ENCODE results near the gene MRPL38.
"Not testable (repeated sequence)": the region's sequence is repeated elsewhere in the genome, so short reads cannot be mapped to it uniquely, and the experiment has no call there.

Gene MRPL38

DNA sequence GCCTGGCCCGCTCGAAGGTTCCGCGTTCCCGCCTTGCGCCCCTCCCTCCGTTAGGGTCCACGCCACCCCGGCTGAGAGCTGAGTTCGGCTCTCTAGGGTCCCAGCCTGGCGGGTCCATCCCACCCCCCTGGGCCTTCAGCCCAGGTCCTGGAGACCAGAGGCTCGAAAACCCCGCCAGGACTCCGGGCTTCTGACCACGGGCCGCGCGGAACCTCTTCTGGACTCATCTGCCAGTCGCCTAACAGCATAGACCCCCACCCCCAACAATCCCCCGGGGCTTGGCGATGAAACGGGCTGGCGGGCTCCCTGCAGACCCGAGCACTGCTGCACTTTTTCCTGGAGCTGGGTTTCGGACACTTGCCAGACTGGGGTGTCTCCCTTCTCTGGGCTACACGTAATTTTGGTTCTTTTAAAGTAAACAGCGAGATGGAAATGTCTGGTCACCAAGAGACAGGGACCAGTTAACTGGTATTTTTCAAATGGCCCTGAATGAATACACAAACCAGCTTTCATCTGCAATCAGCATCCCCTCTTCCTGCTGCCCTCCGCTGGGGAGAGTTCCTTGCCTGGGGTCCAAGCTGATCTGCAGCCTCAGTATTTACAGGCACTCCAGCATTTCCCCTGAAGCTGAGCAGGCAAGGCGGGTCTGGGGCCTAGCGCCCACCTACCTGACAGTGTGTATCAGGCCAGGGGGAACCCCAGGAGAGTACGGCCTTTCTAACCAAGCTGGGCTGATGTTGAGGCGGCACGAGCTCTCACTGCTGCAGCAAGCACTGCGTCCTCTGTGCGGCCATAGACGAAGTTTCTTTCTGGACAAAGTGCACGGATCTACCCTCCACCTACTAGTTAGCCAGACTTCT lies 7.3 kb downstream of the MRPL38 start:
- no peak for DNase-seq (ENCODE audit: extremely low read depth in 1 of 2, low read depth in 1 of 2)

DNA sequence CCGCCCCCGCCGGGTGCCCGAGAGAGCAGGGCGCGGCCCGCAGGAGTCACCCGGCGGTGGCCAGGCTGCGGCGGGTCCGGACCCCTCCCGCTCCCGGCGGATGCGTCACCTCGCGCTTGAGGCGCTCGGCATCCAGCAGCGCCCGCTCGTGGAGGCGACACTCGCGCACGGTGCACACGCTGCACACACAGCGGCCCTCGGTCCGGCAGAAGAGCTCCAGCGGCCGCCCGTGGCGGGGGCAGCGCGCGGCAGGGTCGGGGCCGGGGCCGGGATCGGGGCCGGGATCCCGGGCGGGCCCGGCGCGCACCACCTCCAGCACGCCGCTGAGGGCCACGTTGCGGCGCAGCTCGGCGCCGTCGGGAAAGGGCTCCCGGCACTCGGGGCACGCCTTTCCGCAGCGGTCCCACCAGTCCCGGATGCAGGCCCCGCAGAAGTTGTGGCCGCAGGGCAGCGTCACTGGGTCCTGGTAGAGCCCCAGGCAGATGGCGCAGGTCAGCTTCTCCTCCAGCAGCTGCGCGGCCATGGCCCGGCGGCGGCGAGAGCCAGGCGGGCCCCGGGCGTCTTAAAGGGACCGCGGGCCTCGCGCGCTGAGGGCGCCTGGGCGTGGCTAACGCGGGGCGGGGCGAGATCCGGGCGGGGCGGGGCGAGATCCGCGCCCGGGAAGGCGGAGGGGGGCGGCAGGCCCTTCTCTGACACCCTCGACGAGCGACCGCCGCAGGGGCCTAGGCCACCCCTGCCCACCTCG lies 8.1 kb downstream of the MRPL38 start, which contains the start of gene TRIM65:
TSS of gene TRIM65 (minus strand) at position 537 of the 745 bp plus-strand sequence. CDS start at position 523, 14 bp downstream.
- DNase-seq (ENCODE audit: extremely low read depth in 1 of 2, low read depth in 1 of 2): peak; percentile 33 to 66

DNA sequence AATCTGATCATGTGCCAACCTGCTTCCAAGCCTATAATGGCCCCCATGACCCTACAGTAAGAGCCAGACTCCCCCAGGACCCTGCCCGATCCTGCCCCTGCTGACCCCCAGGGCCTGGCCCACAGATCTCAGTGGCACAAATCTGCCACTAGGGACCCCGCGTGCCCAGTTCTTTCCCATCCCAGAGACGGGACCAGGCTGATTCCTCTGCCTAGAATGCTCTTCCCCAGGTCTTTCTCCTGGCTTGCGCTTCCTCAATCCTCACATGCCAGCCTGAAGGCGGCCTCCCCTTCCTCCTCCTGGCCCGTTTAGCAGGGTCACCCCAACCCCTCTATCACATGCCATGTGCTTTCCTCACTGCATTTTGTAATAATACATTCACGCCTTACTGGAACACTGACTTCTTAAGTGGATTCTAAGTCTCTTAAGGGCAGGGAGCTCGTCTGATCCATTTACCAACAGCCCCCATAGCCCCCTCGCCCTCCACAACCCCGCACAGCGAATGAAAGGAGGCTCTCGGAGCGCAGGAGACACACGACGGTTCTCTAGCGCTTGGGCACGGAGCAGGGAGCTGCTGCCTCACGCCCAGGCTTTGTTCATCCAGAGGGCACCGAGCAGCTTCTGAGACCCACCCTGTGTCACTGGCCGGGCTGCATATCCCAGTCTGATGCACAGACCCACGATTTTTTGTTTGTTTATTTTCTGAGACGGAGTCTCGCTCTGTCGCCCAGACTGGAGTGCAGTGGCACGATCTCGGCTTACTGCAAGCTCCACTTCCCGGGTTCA lies 9.1 kb downstream of the MRPL38 start:
- DNase-seq (ENCODE audit: extremely low read depth in 1 of 2, low read depth in 1 of 2): no peak

DNA sequence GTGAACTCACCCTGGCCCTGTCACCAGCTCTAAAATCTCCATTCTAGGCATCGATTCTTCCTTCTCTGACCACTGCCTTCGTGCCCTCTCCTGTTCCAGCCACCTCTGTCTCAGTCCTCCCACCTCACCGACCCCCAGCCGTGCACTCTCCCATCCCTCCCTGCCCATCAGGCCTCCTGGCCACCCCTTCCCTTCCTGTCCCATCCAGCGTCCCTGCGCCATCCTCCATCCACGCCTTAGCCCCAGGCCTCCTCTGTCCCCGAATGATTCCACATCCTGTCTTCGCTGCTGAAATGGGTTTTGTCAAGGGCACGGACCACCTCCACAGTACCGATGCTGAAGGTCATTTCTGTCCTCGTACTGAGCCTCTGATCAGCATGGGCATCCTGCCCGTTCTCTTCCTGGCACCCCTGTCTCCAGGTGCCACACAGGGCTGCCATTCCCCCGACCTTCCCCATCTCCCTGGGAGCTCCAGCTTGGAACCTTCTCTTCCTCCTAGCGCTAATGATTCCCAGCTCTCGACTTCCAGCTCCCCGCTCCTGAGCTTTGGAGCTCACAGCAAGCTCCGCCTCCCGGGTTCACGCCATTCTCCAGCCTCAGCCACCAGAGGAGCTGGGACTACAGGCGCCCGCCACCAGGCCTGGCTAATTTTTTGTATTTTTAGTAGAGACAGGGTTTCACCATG lies 10.5 kb downstream of the MRPL38 start:
- no peak for DNase-seq (ENCODE audit: extremely low read depth in 1 of 2, low read depth in 1 of 2)

DNA sequence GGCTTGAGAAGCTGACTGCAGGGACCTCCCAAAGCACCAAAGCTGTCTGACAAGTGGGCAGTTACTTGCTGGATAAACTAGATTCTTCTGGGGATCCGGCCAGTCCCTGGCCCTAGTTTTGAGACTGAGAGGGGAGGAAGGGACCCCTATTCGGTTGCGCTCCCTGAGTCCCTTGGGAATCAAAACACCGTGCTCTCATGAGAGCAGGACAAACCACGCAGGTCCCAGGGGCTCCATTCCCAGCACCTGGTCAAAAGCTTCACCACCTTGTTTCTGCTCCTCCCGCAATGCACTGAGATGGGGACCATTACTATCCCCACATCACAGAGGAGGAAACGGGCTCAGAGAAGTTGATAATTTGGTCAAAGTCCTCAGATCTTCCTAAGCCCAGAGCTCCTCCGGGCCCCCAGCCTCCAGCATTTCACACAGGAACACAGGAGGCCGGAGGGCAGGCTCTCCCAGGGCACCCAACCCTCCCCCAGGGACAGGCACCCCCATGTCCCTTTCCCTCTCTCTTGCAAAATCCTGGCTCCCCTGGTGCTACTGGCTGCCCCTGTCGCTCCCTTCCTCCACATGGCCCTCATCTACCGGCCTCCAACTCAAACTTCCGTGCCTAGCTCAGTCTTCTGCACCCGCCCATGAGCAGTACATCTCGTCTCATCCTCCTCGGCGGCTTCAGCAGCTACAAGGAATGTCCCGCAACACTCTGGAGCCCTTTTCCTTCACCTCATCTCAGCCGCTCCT lies 11.2 kb downstream of the MRPL38 start:
- no peak for DNase-seq (ENCODE audit: extremely low read depth in 1 of 2, low read depth in 1 of 2)

DNA sequence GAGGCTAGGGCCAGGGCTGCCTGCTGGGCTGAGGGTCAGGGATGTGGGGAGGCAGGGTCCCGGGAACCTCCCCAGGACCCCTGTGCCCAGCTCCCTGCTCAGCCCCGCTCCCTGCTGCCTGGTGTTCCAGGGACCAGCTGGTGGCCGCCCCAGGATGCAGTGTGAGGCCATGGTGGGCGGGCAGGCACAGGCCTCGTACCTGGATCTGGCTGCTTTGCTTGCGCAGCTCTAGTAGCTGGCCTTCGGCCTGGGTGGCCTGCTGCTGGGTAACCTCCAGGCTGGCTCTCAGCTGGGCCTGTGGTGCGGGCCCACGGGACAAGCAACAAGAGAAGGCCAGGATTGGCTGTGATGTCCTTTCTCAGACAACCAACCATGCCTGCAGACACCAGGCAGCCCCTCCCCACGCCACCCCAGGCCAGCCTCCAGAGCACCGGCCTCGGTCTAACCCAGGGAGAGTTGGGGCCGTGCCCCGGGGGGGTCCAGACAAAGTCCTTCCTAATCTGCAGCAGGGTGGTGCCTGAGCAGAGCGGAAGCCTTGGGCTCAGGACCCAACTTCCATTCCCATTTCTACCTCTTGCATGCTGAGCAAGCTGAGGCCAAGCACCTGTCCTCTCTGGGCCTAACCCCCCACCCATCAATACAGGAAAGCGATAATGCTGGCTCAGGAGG lies 12.0 kb downstream of the MRPL38 start:
- no peak for DNase-seq (ENCODE audit: extremely low read depth in 1 of 2, low read depth in 1 of 2)

DNA sequence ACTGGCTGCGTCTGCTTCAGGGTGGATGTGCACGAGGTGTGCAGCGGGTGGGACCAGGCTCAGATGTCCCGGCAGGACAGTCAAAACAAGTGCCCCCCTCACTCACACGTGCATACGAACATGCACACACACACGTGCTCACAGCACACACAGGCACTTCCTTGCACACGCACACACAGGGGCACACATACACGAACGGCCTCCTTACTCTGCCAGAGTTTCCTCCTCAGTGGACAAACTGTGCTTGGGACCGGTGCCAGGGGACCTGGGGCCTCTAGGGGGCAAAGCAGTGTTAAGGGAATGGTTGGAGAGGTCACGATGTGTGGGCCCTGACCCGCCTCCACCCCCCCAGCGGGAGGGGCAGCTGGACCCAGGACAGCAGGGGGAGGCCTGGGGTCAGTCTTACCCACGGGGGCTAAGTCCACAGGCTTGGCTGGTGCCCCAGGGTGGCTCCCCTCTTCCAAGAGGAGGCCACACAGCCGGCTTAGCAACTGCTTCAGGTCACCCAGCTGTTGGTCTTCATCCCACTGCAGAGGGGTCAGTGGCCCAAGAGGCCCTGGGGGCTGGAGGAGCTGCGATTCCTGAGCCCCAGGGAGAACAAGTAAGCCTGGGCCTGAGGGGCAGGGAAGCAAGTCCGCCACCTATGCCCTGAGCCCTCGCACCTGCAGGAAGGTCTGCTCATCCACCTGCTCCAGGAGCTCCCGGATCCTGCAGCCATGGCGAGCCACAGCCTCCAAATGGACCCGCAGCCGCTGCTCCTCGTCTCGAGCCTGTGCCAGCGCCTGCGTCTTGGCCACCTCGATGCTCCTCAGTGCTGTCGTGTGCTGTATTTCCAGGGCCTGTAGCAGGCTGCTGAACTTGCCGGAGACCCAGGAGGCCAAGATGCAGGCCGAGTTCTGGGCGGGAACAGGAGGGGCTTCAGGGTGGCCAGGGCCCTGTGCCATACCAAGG lies 12.8 kb downstream of the MRPL38 start:
- no peak for DNase-seq (ENCODE audit: extremely low read depth in 1 of 2, low read depth in 1 of 2)

DNA sequence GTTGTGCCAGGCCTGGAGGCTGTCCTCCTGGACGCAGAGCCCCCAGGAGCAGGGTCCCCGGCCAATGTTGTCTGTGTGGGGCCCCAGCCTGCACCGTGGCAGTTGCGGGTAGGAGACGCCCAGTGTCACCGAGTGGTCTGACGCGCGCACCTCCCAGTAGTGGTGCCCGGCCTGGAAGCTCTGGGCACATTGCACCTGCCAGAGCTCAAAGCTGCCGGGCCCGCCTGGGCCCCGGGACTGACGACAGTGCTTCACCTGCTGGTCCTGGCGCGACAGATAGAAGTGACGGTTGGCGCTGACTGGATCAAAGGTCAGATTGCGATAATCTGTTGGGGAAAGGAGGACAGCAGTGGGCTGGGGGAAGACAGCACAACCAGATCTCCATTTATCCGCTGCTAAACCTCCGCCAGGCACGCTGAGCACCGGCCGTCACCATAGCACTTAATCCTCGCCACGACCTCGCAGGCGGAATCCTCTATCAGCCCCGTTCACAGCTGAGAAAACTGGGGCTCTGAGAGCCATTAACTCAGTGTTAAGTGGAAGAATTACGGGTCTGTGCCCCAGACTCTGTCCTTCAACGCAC lies 13.6 kb downstream of the MRPL38 start:
- no peak for DNase-seq (ENCODE audit: extremely low read depth in 1 of 2, low read depth in 1 of 2)

DNA sequence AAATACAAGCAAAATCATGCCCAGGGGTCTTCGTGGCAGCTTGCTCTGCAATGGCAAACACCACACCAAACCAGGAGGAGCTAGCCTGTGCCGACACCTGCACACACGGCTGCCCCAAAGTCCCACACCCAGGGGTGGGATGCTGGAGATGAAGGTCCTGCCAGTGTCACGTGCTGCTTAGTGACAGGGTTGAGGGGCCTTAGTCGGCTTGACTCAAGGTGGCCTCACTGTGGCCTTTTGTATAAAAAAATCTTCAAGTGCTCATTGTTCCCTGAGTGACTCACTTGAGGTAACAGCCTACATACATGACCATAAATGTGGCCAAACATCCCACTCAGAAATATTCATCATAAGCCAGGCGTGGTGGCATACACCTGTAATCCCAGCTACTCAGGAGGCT lies 15.2 kb downstream of the MRPL38 start:
- no peak for DNase-seq (ENCODE audit: extremely low read depth in 1 of 2, low read depth in 1 of 2)

DNA sequence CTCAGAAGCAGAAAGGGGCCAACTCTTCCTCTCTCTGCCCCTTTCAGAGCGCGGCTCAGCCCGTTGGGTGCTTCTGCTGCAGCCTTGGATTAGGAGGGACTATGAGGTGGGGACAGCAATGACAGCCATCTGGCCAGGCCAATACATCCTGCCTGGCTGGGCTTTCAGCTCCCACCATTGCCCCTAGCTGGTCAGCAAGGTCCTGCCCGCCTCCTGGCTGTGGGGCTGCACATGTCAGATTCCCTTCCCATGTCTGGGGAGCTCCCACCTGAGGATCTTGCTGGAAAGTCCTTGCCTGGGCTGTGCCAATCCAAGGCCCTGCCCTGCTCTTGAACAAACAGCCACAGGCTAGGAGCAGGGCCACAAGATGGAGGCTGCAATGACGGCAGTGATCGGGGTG lies 16.2 kb downstream of the MRPL38 start:
- no peak for DNase-seq (ENCODE audit: extremely low read depth in 1 of 2, low read depth in 1 of 2)

DNA sequence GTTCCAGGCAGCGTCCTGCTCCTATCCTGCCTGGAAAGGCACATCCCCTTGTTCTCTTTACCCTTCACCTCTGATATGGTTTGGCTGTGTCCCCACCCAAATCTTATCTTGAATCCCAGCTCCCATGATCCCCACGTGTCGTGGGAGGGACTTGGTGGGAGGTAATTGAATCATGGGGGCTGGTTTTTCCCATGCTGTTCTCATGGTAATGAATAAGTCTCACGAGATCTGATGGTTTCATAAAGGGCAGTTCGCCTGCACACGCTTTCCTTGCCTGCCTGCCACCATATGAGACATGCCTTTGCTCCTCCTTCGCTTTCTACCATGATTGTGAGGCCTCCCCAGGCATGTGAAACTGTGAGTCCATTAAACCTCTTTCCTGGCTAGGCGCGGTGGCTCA lies 18.8 kb downstream of the MRPL38 start:
- DNase-seq (ENCODE audit: extremely low read depth in 1 of 2, low read depth in 1 of 2): not testable (repeated sequence)

DNA sequence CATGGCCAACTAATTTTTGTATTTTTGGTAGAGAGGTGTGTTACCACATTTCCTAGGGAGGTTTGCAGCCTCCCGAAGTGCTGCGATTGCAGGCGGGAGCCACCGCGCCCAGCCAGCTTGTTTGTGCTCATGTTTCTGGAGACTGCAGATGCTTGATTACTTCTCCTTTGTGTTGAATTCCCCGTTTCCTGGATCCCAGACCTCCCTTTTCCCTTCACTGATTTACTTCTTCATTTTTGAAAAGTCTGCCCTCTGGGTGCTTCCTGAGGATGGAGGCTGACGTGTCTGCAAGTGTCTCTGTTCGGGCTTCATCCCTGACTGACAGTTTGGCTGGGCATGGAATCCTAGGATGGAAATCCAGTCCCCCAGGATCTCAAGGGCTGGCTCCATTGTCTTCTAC lies 19.3 kb downstream of the MRPL38 start:
- no peak for DNase-seq (ENCODE audit: extremely low read depth in 1 of 2, low read depth in 1 of 2)

DNA sequence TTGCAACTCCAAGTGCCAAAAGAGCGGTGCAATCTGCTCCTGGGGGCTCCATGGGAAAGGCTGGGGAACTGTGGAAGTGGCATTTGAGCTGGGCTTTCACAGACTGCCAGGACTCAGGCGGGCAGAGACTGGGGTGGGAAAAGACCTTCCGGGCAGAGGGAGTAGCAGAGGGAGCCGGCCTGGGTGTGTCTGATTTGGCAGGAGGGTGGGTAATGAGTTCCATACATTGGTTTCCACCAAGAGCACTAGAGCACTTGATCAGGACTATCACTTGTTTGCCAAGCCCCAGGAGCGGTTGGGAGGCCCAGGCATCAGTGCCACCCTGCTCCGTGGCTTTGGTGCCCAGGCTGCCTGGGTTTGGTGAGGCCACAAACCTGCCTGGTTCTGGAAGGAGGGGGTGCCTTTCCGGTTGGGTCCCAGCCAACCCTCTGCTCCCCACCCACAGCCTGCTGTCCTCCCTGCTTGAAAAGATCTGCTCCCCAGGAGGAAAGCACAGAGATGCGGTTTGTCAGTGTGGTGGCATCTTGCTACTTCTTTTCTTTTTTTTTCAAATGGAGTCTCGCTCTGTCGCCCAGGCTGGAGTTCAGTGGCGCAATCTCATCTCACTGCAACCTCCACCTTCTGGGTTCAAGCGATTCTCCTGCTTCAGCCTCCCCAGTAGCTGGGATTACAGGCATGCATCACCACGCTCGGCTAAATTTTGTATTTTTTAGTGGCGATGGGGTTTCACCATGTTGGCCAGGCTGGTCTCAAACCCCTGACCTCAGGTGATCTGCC lies 22.8 kb downstream of the MRPL38 start:
- no peak for DNase-seq (ENCODE audit: extremely low read depth in 1 of 2, low read depth in 1 of 2)

DNA sequence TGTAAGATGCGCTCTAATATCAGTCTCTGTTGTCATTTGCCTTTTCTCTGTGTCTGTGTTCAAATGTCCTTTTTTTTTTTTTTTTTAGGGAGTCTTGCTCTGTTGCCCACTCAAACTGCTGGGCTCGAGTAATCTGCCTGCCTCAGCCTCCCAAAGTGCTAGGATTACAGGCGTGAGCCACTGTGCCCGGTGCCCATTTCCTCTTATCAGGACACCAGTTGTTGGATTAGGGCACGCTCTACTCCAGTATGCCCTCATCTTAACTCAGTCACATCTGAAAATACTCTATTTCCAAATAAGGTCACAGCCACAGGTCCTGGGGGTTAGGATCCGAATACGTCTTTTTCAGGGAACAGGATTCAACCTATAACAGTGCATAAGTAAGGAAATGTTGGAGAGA lies 24.4 kb downstream of the MRPL38 start:
- no peak for DNase-seq (ENCODE audit: extremely low read depth in 1 of 2, low read depth in 1 of 2)

DNA sequence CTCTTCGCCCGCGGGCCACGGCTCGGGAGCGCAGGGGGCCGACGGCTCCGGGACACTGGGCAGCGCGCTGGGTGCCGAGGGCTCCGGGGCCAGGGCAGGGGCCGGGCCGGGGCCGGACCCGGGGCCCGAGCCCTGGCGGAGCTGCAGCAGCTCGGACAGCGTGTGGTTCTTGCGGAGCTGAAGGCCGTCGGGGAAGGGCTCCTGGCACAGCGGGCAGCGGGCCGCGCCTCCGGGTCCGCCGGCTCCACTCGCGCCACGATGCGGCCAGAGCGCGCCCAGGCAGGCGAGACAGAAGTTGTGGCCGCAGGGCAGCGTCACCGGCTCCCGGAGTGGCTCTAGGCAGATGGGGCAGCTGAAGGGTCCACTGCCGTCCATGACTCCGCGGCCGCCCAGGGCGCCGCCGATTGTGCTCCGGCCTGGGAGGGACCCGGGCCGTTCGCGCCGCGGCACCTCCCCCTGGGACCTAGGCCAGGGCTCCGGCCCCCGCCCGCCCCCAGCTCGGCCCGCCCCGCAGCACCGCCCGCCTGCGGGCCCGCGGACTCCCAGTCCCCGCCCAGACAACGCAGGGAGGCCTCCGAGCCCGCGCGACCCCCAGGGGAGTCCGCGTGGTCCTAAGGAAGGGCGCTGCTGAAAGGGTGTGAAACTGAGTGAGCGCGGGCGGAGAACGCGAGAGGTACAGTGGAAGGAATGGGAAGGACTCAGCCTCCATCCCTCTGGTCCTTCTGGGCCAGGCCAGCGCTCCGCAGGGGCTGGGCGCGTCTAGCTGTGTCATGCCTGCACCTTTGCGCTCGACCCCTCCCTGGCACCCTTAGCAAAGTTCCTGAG lies 26.3 kb downstream of the MRPL38 start, which contains the start of gene TRIM47:
TSS of gene TRIM47 (minus strand) at position 408 of the 825 bp plus-strand sequence. CDS start at position 375, 33 bp downstream.
- DNase-seq (ENCODE audit: extremely low read depth in 1 of 2, low read depth in 1 of 2): no peak

DNA sequence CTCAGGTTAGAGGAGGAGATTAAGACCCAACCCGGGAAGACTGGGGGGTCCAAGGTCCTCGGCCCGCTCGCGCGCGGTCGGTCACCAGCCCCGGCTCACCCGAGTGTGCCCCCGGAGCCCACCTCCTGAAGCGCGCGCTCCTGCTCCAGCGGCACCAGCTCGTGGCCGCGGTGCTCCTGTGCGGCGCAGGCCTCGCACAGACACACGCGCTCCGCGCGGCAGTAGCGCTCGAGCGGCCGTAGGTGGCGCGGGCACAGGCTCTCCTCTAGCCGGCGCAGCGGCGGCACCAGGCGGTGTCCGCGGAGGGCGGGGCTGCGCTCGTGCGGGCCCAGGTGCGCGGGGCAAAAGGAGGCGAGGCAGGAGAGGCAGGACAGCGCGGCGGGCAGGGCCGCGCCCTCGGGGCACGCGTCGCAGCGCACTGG lies 26.9 kb downstream of the MRPL38 start:
- peak; percentile 27 to 45 for DNase-seq (ENCODE audit: extremely low read depth in 1 of 2, low read depth in 1 of 2)
